PC-9 (cell line): Measurements from ENCODE around the gene HTATIP2. TPM values are rescaled to one million over a fixed set of nuclear protein-coding genes. Genes with fewer than 3 reads are reported as not detected.

ENCODE experiments used
- BruUV-seq: library from RNA; stranded (reverse); fragments of 400-500 nt; replicated peaks from 2 replicates; lab custom pipeline; 2021; lab: Mats Ljungman, UMichigan
- CTCF ChIA-PET: fragments of 300-600 bp; sonication (Branson Sonifier 250); formaldehyde crosslinking; loops from one replicate; lab custom pipeline; 2022; ENCODE audit warnings: antibody characterized with exemption; lab: Charles Lee
- POLR2A ChIA-PET: fragments of 300-600 bp; sonication (Branson Sonifier 250); formaldehyde crosslinking; loops from one replicate; lab custom pipeline; 2022; ENCODE audit warnings: antibody characterized with exemption; ENCODE audit not compliant: unreplicated experiment; lab: Charles Lee
- DNase-seq, 2 experiments: peaks; one replicate each; pipeline versions ENCODE4 v3.0.0 to v3.0.0-alpha.2; 2015 to 2022; ENCODE audit warnings: mixed read lengths in 1 of 2
- H2AFZ ChIP-seq: fragments of 200-600 bp; sonication (generic); 2 replicates; pipeline ENCODE4 v1.8.1; 2017; ENCODE audit warnings: antibody characterized with exemption
- H3F3A ChIP-seq: fragments of 200-600 bp; sonication (generic); 2 replicates; pipeline ENCODE4 v1.8.1; 2017; ENCODE audit warnings: antibody characterized with exemption, mild to moderate bottlenecking, low read depth; ENCODE audit not compliant: insufficient read depth
- H3K27ac ChIP-seq: fragments of 200-600 bp; sonication (generic); 2 replicates; pipeline ENCODE4 v1.6.1; 2016; ENCODE audit warnings: mixed run types
- H3K27me3 ChIP-seq: fragments of 200-600 bp; sonication (generic); 2 replicates; pipeline ENCODE4 v1.6.1; 2016; ENCODE audit warnings: low read depth, mixed run types; ENCODE audit not compliant: insufficient read depth
- H3K36me3 ChIP-seq: fragments of 200-600 bp; sonication (generic); 2 replicates; pipeline ENCODE4 v1.6.1; 2016; ENCODE audit warnings: low read depth, mixed run types
- H3K4me1 ChIP-seq: fragments of 200-600 bp; sonication (generic); replicated peaks from 2 replicates; pipeline ENCODE4 v1.6.1; 2016; ENCODE audit warnings: mixed run types; ENCODE audit not compliant: insufficient read depth
- H3K4me2 ChIP-seq: fragments of 200-600 bp; sonication (generic); 2 replicates; pipeline ENCODE4 v1.6.1; 2017; ENCODE audit warnings: mixed run types
- H3K4me3 ChIP-seq: fragments of 200-600 bp; sonication (generic); 2 replicates; pipeline ENCODE4 v1.6.1; 2016; ENCODE audit warnings: mixed run types
- H3K79me2 ChIP-seq: fragments of 200-600 bp; sonication (generic); 2 replicates; pipeline ENCODE4 v1.6.1; 2017; ENCODE audit warnings: low read depth, mixed run types
- H3K9me2 ChIP-seq: fragments of 200-600 bp; sonication (generic); 2 replicates; pipeline ENCODE4 v1.8.1; 2017; ENCODE audit warnings: mild to moderate bottlenecking; ENCODE audit not compliant: insufficient read depth
- H3K9me3 ChIP-seq: fragments of 200-600 bp; sonication (generic); 2 replicates; pipeline ENCODE4 v1.8.1; 2016; ENCODE audit warnings: low read depth; ENCODE audit not compliant: insufficient read depth
- H4K20me1 ChIP-seq: fragments of 200-600 bp; sonication (generic); 2 replicates; pipeline ENCODE4 v1.8.1; 2017; ENCODE audit not compliant: insufficient read depth
- CTCF ChIP-seq: fragments of 200-600 bp; sonication (generic); conservative IDR thresholded peaks from 2 replicates; pipeline ENCODE4 v1.6.1; 2017; ENCODE audit warnings: mixed run types, antibody characterized with exemption, mild to moderate bottlenecking, moderate library complexity
- EZH2 ChIP-seq: fragments of 200-600 bp; sonication (generic); IDR thresholded peaks from 2 replicates; pipeline ENCODE4 v1.8.0; 2017; ENCODE audit warnings: antibody characterized with exemption, low read depth
- intact Hi-C: fragments of 100-400 bp; cut with micrococcal nuclease; formaldehyde crosslinking; loops from one replicate; pipeline ENCODE4 v1.10.0; 2022; ENCODE audit not compliant: unreplicated experiment
- total RNA-seq: library from RNA; stranded (reverse); gene quantifications from 2 replicates; pipeline ENCODE4 v1.2.3, GENCODE V29; 2021

The HTATIP2 gene
- total RNA-seq, 1 experiment from 2014 or later, result 180 TPM

DNA sequence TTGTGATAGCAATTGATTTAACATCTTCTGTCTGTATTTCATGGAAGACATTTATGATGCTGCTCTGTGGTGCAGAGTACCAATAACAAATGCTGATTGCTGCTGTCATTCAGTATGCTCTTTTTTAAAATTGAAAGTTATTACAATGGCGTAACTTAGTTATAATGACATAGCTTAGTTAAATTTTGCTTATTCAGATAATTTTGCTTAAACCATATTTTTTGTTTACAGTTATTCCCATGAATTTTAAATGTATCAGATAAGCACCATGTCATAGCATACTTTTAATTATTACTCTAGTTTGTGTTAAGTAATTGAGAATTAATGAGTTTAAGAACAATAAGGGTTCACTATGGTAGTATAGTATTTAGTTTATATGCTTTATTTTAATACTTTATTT lies 39.5 kb downstream of the HTATIP2 start:
- BruUV-seq, result no TSS peak
- CTCF ChIA-PET, result no interaction called here
- H3K36me3 ChIP-seq, result peaks cover 22% of the 10 kb centered on the region

GRCh38 chr11:20406484-20406883 lies 43.0 kb downstream of the HTATIP2 start:
- no peaks in the 10 kb centered on the region for H3K27me3 ChIP-seq
- H3K9me3 ChIP-seq, result no peaks in the 10 kb centered on the region
- CTCF ChIA-PET, result no interaction called here
- H3F3A ChIP-seq, result no peaks in the 10 kb centered on the region
- H3K79me2 ChIP-seq, result no peaks in the 10 kb centered on the region
- intact Hi-C loops, result no loop called here
- H3K4me2 ChIP-seq, result no peak overlapping the region
- POLR2A ChIA-PET, result no interaction called here
- no peaks in the 10 kb centered on the region for H3K9me2 ChIP-seq
- H3K4me1 ChIP-seq, result no peaks in the 10 kb centered on the region
- BruUV-seq, result no TSS peak
- H4K20me1 ChIP-seq, result no peaks in the 10 kb centered on the region
- DNase-seq, result no peak
- peaks cover 26% of the 10 kb centered on the region for H3K36me3 ChIP-seq
- 0 out of 2 replicates have a peak overlapping the region, but pooled peaks have one; percentile 11 for H3K27ac ChIP-seq
- H3K4me3 ChIP-seq, result no peak overlapping the region
- no peak for TF ChIP-seq CTCF
- no peak for TF ChIP-seq EZH2
- H2AFZ ChIP-seq, result no peak overlapping the region

More for the DNA sequence above, 39.5 kb downstream of the HTATIP2 start:
- no peak for DNase-seq
- no peak overlapping the region for H3K27ac ChIP-seq
- H3K27me3 ChIP-seq, result no peaks in the 10 kb centered on the region
- no peaks in the 10 kb centered on the region for H3K9me2 ChIP-seq
- H3K4me2 ChIP-seq, result no peak overlapping the region
- POLR2A ChIA-PET, result no interaction called here
- H3F3A ChIP-seq, result no peaks in the 10 kb centered on the region
- H3K4me3 ChIP-seq, result no peak overlapping the region
- intact Hi-C loops, result no loop called here
- no peaks in the 10 kb centered on the region for H3K79me2 ChIP-seq
- no peaks in the 10 kb centered on the region for H3K4me1 ChIP-seq
- TF ChIP-seq EZH2 (no peak), CTCF (no peak)
- H4K20me1 ChIP-seq, result no peaks in the 10 kb centered on the region
- H2AFZ ChIP-seq, result no peak overlapping the region
- H3K9me3 ChIP-seq, result no peaks in the 10 kb centered on the region

GRCh38 chr11:20407344-20407743 lies 43.8 kb downstream of the HTATIP2 start:
- Histone ChIP-seq H3K9me3 (no peaks in the 10 kb centered on the region), H3K36me3 (peaks cover 26% of the 10 kb centered on the region), H3K4me1 (no peaks in the 10 kb centered on the region), H3F3A (no peaks in the 10 kb centered on the region), H3K79me2 (no peaks in the 10 kb centered on the region), H4K20me1 (peaks cover 5% of the 10 kb centered on the region; the same call in 1 of the 2 replicates), H3K27me3 (no peaks in the 10 kb centered on the region), H3K4me2 (no peak overlapping the region), H3K9me2 (no peaks in the 10 kb centered on the region), H3K4me3 (no peak overlapping the region), H2AFZ (no peak overlapping the region), H3K27ac (no peak overlapping the region)
- TF ChIP-seq EZH2 (no peak), CTCF (no peak)
- ChIA-PET CTCF (no interaction called here), POLR2A (no interaction called here)
- intact Hi-C loops, result no loop called here
- BruUV-seq, result no TSS peak
- DNase-seq, result no peak
